SJSA1 (cell line): ENCODE measurements around the gene LGR6. TPM values are rescaled to one million over a fixed set of nuclear protein-coding genes. Genes with fewer than 3 reads are reported as not detected.

Source experiments
- DNase-seq, 2 experiments: peaks; one replicate each; pipeline ENCODE4 v3.0.0-alpha.2; 2015 to 2020; ENCODE audit warnings: low spot score in 2 of 2, low read depth in 1 of 2
- H3K27ac ChIP-seq: fragments of 250-450 bp; sonication (Bioruptor Pico); 2 replicates; pipeline ENCODE4 v1.5.1; 2020; ENCODE audit warnings: mild to moderate bottlenecking, moderate library complexity
- H3K27me3 ChIP-seq: fragments of 250-450 bp; sonication (Bioruptor Pico); replicated peaks from 2 replicates; pipeline ENCODE4 v1.5.1; 2020; ENCODE audit warnings: mild to moderate bottlenecking, moderate library complexity
- H3K36me3 ChIP-seq: fragments of 250-450 bp; sonication (Bioruptor Pico); 2 replicates; pipeline ENCODE4 v1.5.1; 2020; ENCODE audit warnings: mild to moderate bottlenecking
- H3K4me1 ChIP-seq: fragments of 250-450 bp; sonication (Bioruptor Pico); replicated peaks from 2 replicates; pipeline ENCODE4 v1.6.1; 2021; ENCODE audit warnings: mild to moderate bottlenecking
- H3K4me3 ChIP-seq: fragments of 250-450 bp; sonication (Bioruptor Pico); 2 replicates; pipeline ENCODE4 v1.5.1; 2020; ENCODE audit warnings: mild to moderate bottlenecking
- H3K9me3 ChIP-seq: fragments of 250-450 bp; sonication (Bioruptor Pico); replicated peaks from 2 replicates; pipeline ENCODE4 v1.5.1; 2020; ENCODE audit warnings: mild to moderate bottlenecking
- total RNA-seq: library from RNA; depleted of rRNA; stranded (reverse); fragments of >200 nt; shearing (Covaris generic); gene quantifications from 2 replicates; pipeline ENCODE4 v1.2.3, GENCODE V29; 2014

The LGR6 gene
- total RNA-seq, 1 experiment from 2014 or later: not detected

- H3K4me3 ChIP-seq: no peak overlapping the region
- H3K27me3 ChIP-seq: no peaks in the 10 kb centered on the region
- no peaks in the 10 kb centered on the region for H3K9me3 ChIP-seq
- no peaks in the 10 kb centered on the region for H3K36me3 ChIP-seq
- H3K27ac ChIP-seq: no peak overlapping the region
- DNase-seq: no peak
- H3K4me1 ChIP-seq: no peaks in the 10 kb centered on the region
These were observed 39.3 kb upstream of the LGR6 start for GRCh38 chr1:202154148-202154765.

DNA sequence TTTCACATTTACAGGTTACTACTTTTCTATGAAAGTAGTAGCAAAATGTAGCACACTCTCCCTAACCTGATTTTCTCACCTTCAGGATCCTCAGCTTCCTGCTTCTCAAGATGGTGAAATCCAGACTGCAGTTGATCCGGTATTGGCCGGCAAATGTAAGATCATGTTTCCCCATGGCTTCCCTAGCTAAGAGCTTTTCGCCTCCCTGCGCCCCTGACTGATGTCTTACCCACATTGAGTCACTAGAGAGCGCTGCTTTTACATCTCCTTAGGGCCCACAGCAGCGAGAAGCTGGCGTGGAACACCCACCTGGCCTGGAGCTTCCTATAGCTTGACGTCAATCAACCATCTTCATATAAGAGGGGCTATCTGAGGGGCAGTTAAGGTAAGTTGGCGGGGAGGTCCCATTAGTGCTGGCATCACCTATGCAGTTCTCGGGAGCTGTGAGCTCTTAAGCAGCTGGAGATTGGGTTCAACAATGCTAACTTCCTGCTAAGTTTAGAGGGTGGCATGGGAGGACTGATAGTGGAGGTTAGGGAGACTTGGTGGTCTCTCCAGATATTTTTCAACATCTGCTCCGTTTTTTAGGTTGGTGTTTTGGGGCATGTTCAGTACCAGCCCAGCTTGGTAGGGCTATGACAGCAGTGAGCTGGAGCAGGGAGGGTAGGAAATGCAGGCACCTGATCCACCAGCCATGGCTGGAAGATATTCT is 38.7 kb upstream of the LGR6 start:
- Histone ChIP-seq H3K4me3 (no peak overlapping the region), H3K9me3 (no peaks in the 10 kb centered on the region), H3K36me3 (no peaks in the 10 kb centered on the region), H3K27me3 (no peaks in the 10 kb centered on the region), H3K27ac (no peak overlapping the region), H3K4me1 (no peaks in the 10 kb centered on the region)
- DNase-seq: no peak

DNA sequence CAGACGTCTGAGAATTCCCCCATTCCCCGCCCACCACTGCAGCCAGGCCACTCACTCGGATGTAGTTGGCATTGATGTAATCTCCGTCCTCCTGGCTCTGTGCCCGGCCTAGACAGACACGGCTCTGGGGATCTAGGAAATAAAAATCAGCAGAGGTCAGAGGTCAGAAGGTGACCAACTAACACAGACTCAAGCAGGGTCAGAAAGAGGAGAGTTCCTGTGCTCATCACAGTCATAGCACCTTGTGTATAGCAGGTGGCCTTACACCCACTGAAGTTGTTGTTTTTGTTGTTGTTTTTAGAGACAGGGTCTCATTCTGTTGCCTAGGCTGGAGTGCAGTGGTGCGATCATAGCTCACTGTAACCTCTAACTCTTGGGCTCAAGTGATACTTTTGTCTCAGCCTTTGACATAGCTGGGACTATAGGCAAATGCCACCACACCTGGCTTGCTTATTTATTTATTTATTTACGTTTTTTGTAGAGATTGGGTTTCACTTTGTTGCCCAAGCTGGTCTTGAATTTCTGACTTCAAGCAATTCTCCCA is 38.0 kb upstream of the LGR6 start:
- H3K36me3 ChIP-seq: no peaks in the 10 kb centered on the region
- no peaks in the 10 kb centered on the region for H3K27me3 ChIP-seq
- no peaks in the 10 kb centered on the region for H3K9me3 ChIP-seq
- H3K4me3 ChIP-seq: no peak overlapping the region
- H3K27ac ChIP-seq: no peak overlapping the region
- DNase-seq: no peak
- H3K4me1 ChIP-seq: no peaks in the 10 kb centered on the region

DNA sequence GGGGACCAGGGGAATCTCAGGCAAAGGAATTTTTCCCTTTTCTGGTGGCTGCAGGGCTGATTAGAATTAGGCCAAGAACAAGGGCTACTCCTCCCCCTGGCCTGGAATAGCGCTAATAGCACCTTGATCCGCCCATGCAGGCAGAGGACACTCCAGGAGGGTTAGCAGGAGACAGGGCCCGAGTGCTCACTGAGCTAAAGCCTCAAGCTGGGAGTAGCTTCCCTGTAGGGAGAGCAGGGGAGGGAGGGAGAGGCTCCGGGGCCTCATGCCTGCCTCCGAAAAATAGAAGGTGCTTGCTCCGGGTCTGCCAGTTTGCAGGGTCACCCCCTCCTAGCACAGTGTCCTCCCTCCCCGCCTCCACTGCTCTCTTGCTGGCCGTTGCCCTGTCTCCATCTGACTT is 37.0 kb upstream of the LGR6 start:
- no peak for DNase-seq
- no peak overlapping the region for H3K27ac ChIP-seq

DNA sequence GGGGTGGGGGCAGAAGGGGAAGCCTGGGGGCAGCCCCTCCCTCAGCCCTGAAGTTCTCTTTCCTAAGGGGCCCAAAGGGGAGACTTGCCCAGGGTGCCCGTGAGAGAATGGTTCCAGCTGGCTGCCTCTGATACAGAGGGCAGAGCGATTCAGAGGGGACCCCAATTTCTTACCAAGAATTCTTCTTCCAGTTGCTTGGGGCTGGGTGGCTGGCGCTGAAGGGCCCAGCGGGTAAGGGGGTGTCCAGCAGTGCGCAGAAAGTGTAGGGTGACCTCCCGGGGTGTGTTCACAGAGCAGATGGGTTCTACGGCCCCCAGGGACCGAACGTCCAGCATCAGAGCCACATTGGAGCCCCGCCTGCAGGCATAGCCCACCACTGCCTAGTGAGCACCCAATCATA is 35.7 kb upstream of the LGR6 start:
- peaks cover 2% of the 10 kb centered on the region; the same call in 1 of the 2 replicates for H3K4me1 ChIP-seq
- no peaks in the 10 kb centered on the region for H3K9me3 ChIP-seq
- DNase-seq: no peak

More for the DNA sequence above, 37.0 kb upstream of the LGR6 start:
- Histone ChIP-seq H3K4me1 (no peaks in the 10 kb centered on the region), H3K4me3 (no peak overlapping the region), H3K36me3 (no peaks in the 10 kb centered on the region), H3K9me3 (no peaks in the 10 kb centered on the region), H3K27me3 (no peaks in the 10 kb centered on the region)

GRCh38 chr1:202158810-202159533 is 34.6 kb upstream of the LGR6 start:
- H3K27ac ChIP-seq: no peak overlapping the region
- H3K4me1 ChIP-seq: peaks cover 9% of the 10 kb centered on the region
- H3K36me3 ChIP-seq: no peaks in the 10 kb centered on the region
- no peaks in the 10 kb centered on the region for H3K27me3 ChIP-seq
- H3K9me3 ChIP-seq: no peaks in the 10 kb centered on the region
- no peak for DNase-seq
- no peak overlapping the region for H3K4me3 ChIP-seq

More for the DNA sequence above, 35.7 kb upstream of the LGR6 start:
- Histone ChIP-seq H3K36me3 (no peaks in the 10 kb centered on the region), H3K4me3 (no peak overlapping the region), H3K27me3 (no peaks in the 10 kb centered on the region), H3K27ac (no peak overlapping the region)

- Histone ChIP-seq H3K4me1 (peaks cover 9% of the 10 kb centered on the region), H3K27ac (no peak overlapping the region), H3K36me3 (no peaks in the 10 kb centered on the region), H3K4me3 (no peak overlapping the region), H3K27me3 (no peaks in the 10 kb centered on the region), H3K9me3 (no peaks in the 10 kb centered on the region)
- no peak for DNase-seq
These were observed 33.8 kb upstream of the LGR6 start for GRCh38 chr1:202159534-202160371.

DNA sequence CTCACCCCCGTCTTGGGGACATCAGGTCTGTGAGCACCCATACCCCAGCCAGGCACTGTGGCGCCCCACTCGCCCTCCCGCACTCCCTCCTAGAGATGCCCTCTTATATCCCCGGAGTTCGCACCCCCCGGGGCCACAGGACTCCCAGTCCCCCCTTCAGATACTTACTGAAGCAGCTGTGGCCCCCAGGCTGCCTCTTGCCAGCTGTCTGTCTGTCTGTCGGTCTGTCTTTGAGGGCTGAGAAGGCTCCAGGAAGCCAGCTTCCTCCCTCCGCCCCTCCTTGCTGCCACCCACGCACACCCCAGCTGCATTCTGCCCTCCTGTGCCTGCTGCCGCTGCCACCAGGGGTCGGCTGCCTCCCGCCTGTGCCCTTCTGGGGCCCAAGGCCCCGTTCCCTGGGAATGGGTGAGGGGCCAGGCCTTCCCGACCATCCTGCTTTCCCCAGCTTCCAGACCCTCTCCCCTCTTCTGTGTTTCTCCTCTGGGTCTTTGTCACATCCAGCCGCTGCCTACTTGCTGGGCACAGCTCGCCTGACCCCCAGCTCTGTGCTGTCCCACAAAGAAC is 33.1 kb upstream of the LGR6 start, which contains the start of gene PTPN7:
Gene PTPN7 (minus strand): TSS at position 226 of the 564 bp plus-strand sequence. CDS start 1,200 bp downstream, outside the sequence.
- Histone ChIP-seq H3K4me3 (no peak within 1 kb of the TSS), H3K4me1 (peaks cover 9% of the 10 kb centered on the region), H3K27ac (no peak within 1 kb of the TSS), H3K36me3 (no peaks in the 10 kb centered on the region), H3K27me3 (no peaks in the 10 kb centered on the region), H3K9me3 (no peaks in the 10 kb centered on the region)
- no peak for DNase-seq

- H3K4me3 ChIP-seq: no peak overlapping the region
- no peaks in the 10 kb centered on the region for H3K27me3 ChIP-seq
- DNase-seq: no peak
- H3K9me3 ChIP-seq: no peaks in the 10 kb centered on the region
- H3K36me3 ChIP-seq: no peaks in the 10 kb centered on the region
- H3K4me1 ChIP-seq: peaks cover 9% of the 10 kb centered on the region
- no peak overlapping the region for H3K27ac ChIP-seq
These were observed 32.2 kb upstream of the LGR6 start for GRCh38 chr1:202161151-202162046.

- H3K27me3 ChIP-seq: no peaks in the 10 kb centered on the region
- no peak overlapping the region for H3K27ac ChIP-seq
- H3K9me3 ChIP-seq: no peaks in the 10 kb centered on the region
- no peaks in the 10 kb centered on the region for H3K36me3 ChIP-seq
- no peak for DNase-seq
- peaks cover 9% of the 10 kb centered on the region for H3K4me1 ChIP-seq
- no peak overlapping the region for H3K4me3 ChIP-seq
These were observed 31.6 kb upstream of the LGR6 start for GRCh38 chr1:202162047-202162417.

DNA sequence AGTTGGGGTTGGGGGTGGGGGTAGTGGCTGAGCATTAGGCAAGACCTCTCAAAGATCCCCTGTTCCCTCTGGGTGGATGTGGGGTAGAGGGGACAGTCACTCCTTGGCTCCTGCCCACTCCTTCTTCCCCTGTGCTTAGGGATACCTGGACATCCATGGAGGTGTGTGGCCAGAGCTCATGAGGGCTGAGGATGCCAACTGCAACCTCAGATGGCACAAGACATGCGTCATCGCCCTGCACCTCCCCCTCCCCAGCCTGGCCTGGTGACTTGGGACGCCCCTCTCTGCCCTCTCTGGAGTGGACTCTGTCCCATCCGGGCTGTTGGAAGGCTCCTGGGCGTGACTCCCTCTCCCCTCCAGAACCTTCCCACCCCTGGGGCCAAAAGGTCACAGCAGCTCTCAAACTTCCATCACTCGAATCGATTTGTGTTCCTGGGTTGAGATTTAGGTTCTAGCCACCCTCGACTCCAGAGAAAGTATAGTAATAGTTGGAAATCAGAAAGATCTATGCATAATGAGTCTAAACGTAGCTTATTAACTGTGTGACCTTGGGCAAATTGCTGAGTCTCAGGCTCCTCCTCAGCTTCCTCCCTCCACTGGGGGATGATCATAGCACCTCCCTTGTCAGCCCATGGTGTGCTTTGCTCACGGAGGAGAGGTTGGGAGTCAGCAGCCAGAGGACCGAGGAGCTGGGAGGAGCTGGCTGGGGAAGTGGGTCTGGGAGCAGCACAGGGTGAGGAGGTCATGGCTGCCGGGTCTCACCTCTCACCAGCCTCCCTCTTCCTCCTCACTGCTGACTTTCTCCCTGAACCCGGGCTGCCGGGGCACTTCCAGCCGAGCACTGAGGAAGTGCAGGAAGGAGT is 30.9 kb upstream of the LGR6 start:
- Histone ChIP-seq H3K27me3 (no peaks in the 10 kb centered on the region), H3K4me1 (peaks cover 9% of the 10 kb centered on the region), H3K9me3 (no peaks in the 10 kb centered on the region), H3K4me3 (no peak overlapping the region), H3K27ac (no peak overlapping the region), H3K36me3 (no peaks in the 10 kb centered on the region)
- no peak for DNase-seq
